ENCODE data around the gene HOXD12. TPM values are rescaled to one million over a fixed set of nuclear protein-coding genes. Genes with fewer than 3 reads are reported as not detected.
A peak's percentile ranks its signal among the peaks of the same experiment; 100 is the strongest.

Gene HOXD12
- total RNA-seq, 1 experiment from 2014 or later = 0.27 TPM

DNA sequence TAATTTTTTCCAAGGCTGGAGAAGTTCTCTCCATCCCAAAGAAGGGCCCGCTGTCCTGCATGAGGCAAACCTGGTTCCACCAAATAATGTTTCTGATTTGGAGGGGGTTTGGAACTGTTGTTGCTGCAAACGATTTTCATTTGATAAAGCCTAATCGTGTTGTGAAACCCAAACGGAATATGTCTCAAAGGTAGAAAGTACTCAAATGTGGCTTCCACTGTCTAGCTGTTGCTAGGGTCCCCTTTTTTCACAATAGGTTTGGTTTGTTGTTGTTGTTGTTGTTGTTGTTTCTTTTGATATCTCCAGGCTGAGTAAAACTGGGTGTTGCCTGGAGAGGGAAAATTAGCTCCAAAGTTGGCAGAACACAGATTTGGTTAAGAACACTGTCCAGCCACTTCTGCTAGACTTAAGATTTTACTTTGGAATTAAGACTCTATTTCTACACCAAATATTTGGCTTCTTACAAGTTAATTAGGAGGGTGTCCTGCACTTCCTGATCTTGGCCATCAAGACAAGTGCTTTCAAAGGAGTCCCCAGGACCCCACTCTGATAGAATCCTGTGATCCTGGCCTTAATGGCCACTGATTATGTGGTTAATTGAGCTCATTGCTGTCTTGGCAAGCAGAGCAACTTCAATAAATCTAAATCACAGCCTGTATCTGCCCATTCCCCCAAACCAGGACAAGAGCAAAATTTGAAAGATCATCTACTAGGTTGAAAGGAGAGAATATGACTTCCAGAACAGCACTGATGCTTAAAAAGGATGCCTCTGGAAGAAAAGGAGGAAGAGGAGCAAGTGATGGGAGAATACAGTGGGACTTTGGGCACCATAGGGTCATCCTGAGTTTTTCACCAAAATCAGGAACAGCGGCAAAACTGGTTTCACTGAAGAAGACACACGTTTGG lies 10.4 kb upstream of the HOXD12 start:
- no peaks in the 10 kb centered on the region for H3K9me2 ChIP-seq (ENCODE audit: insufficient read depth)
- H3K4me3 ChIP-seq (replicated peaks in 1 of 2; ENCODE audit: low read depth in 1 of 2, low read length in 2 of 2) = no peak overlapping the region
- DNase-seq (ENCODE audit: low read depth, low spot score) (no peak), ATAC-seq (no peak)
- BruUV-seq (replicated peaks) = no TSS peak
- no peaks in the 10 kb centered on the region for H4K20me1 ChIP-seq (ENCODE audit: insufficient read depth)
- H3K27ac ChIP-seq (ENCODE audit: low read depth, low read length) = no peak overlapping the region
- H3K9ac ChIP-seq (ENCODE audit: low read length) = no peak overlapping the region
- intact Hi-C loops (cut with micrococcal nuclease) = loop anchor here (2.0 to 5.0 kb wide), 2 partner anchors 722 to 1052 kb away; no protein-coding TSS in a partner anchor
- peak overlapping the region; percentile 52 for H2AFZ ChIP-seq (ENCODE audit: low read depth, low read length, poor library complexity, severe bottlenecking)
- POLR2A ChIA-PET = no interaction called here
- no peak for TF ChIP-seq EZH2phosphoT487 (IDR thresholded peaks at IDR 0.05; ENCODE audit: borderline replicate concordance)
- no peaks in the 10 kb centered on the region for H3K4me1 ChIP-seq (ENCODE audit: control insufficient read depth in 1 of 2, insufficient read depth in 2 of 2, low read length in 2 of 2)
- RAD21 ChIA-PET (ENCODE audit: low non-redundant PET in 1 of 2, low total read pairs in 2 of 2, uncharacterized antibody in 2 of 2, unreplicated experiment in 2 of 2) = no interaction called here
- H3K36me3 ChIP-seq (ENCODE audit: control insufficient read depth in 1 of 2, insufficient read depth in 2 of 2, low read length in 2 of 2) = no peaks in the 10 kb centered on the region
- CTCF ChIA-PET = interaction anchor here (0.9 to 1.2 kb wide), 5 partner anchors 399 to 1392 kb away, joined by 3 to 7 read pairs (median 3); no protein-coding TSS in a partner anchor
- no peaks in the 10 kb centered on the region for H3K9me3 ChIP-seq (ENCODE audit: control insufficient read depth in 1 of 2, insufficient read depth in 1 of 2, low read depth in 1 of 2, low read length in 2 of 2)
- H3K27me3 ChIP-seq (ENCODE audit: insufficient read depth, low read length) = no peaks in the 10 kb centered on the region
- H3K79me2 ChIP-seq (ENCODE audit: insufficient read depth, low read length) = no peaks in the 10 kb centered on the region
- peak overlapping the region; percentile 40; the same call in 1 of the 2 replicates for H3K4me2 ChIP-seq (ENCODE audit: low read length)

GRCh38 chr2:176089843-176090395 lies 9.7 kb upstream of the HOXD12 start:
- ChIA-PET POLR2A (no interaction called here), RAD21 (ENCODE audit: low non-redundant PET in 1 of 2, low total read pairs in 2 of 2, uncharacterized antibody in 2 of 2, unreplicated experiment in 2 of 2) (no interaction called here), CTCF (interaction anchor here (1.0 kb wide), 1 partner anchor 723 kb away, joined by 4 read pairs; no protein-coding TSS in a partner anchor)
- no peak for DNase-seq (ENCODE audit: low read depth, low spot score)
- BruUV-seq (replicated peaks) = no TSS peak
- no peaks in the 10 kb centered on the region for H3K4me1 ChIP-seq (ENCODE audit: control insufficient read depth in 1 of 2, insufficient read depth in 2 of 2, low read length in 2 of 2)
- H3K79me2 ChIP-seq (ENCODE audit: insufficient read depth, low read length) = no peaks in the 10 kb centered on the region
- H3K4me3 ChIP-seq (replicated peaks in 1 of 2; ENCODE audit: low read depth in 1 of 2, low read length in 2 of 2) = no peak overlapping the region
- no peak overlapping the region for H3K4me2 ChIP-seq (ENCODE audit: low read length)
- TF ChIP-seq ZBTB33 (IDR thresholded peaks at IDR 0.05; ENCODE audit: extremely low read depth, insufficient replicate concordance, low read length) (no peak), CEBPB (IDR thresholded peaks at IDR 0.05; ENCODE audit: low read depth) (no peak), CBX3 (IDR thresholded peaks at IDR 0.05; ENCODE audit: low read depth) (no peak), TCF7L2 (IDR thresholded peaks at IDR 0.05; ENCODE audit: borderline replicate concordance, extremely low read depth, insufficient read depth, insufficient read length) (no peak), POLR2A (IDR thresholded peaks at IDR 0.05; ENCODE audit: borderline replicate concordance, extremely low read depth, insufficient read depth, insufficient read length) (no peak), EZH2phosphoT487 (IDR thresholded peaks at IDR 0.05; ENCODE audit: borderline replicate concordance) (no peak), SRF (IDR thresholded peaks at IDR 0.05; ENCODE audit: low read depth) (no peak)
- no peak overlapping the region for H2AFZ ChIP-seq (ENCODE audit: low read depth, low read length, poor library complexity, severe bottlenecking)
- H3K27me3 ChIP-seq (ENCODE audit: insufficient read depth, low read length) = no peaks in the 10 kb centered on the region
- H4K20me1 ChIP-seq (ENCODE audit: insufficient read depth) = no peaks in the 10 kb centered on the region
- H3K27ac ChIP-seq (ENCODE audit: low read depth, low read length) = no peak overlapping the region
- H3K9me3 ChIP-seq (ENCODE audit: control insufficient read depth in 1 of 2, insufficient read depth in 1 of 2, low read depth in 1 of 2, low read length in 2 of 2) = no peaks in the 10 kb centered on the region
- H3K9me2 ChIP-seq (ENCODE audit: insufficient read depth) = no peaks in the 10 kb centered on the region
- ATAC-seq = no peak
- no peaks in the 10 kb centered on the region for H3K36me3 ChIP-seq (ENCODE audit: control insufficient read depth in 1 of 2, insufficient read depth in 2 of 2, low read length in 2 of 2)
- no peak overlapping the region for H3K9ac ChIP-seq (ENCODE audit: low read length)
- intact Hi-C loops (cut with micrococcal nuclease) = loop anchor here (2.0 to 5.0 kb wide), 2 partner anchors 723 to 1053 kb away; no protein-coding TSS in a partner anchor

Data from HCT116 (cell line).